Breast epithelium (tissue), 4 donors: ENCODE measurements around the gene CNST. TPM values are rescaled to one million over a fixed set of nuclear protein-coding genes. Genes with fewer than 3 reads are reported as not detected.

ENCODE experiments used
- DNase-seq, 2 donors: peaks; one replicate each; pipeline ENCODE4 v3.0.0-alpha.2; 2019; ENCODE audit warnings: low spot score in 2 of 2
- H3K27ac ChIP-seq, 2 donors: fragments of 200-600 bp; sonication (generic) in 1 of 2; one replicate each; pipeline ENCODE4 v1.5.1; 2016 to 2019; ENCODE audit warnings: mild to moderate bottlenecking in 1 of 2
- H3K27me3 ChIP-seq, 2 donors: fragments of 200-600 bp; sonication (generic) in 1 of 2; one replicate each; pipeline versions ENCODE4 v1.5.1 to v1.6.0; 2017 to 2019; ENCODE audit warnings: control low read depth in 1 of 2, mild to moderate bottlenecking in 1 of 2
- H3K36me3 ChIP-seq: fragments of 200-600 bp; one replicate; pipeline ENCODE4 v1.5.1; 2019
- H3K4me1 ChIP-seq, 2 donors: fragments of 200-600 bp; sonication (generic); one replicate each; pipeline ENCODE4 v1.5.1; 2016 to 2019; ENCODE audit warnings: control low read depth in 1 of 2
- H3K4me3 ChIP-seq, 3 donors: fragments of 200-600 bp; sonication (generic); 1 replicate in 2 of 3; 2 replicates in 1 of 3; pipeline ENCODE4 v1.5.1; 2016 to 2019; ENCODE audit warnings: mild to moderate bottlenecking in 3 of 3, moderate library complexity in 2 of 3
- H3K9me3 ChIP-seq, 2 donors: fragments of 200-600 bp; sonication (generic) in 1 of 2; one replicate each; pipeline ENCODE4 v1.5.1; 2016 to 2019; ENCODE audit warnings: control low read depth in 1 of 2
- POLR2A ChIP-seq: fragments of 450-650 bp; IDR thresholded peaks from one replicate; pipeline ENCODE4 v1.6.1; 2016; ENCODE audit warnings: antibody characterized with exemption, mild to moderate bottlenecking, moderate library complexity
- POLR2AphosphoS5 ChIP-seq, 3 donors: sonication (generic); formaldehyde crosslinking; IDR thresholded peaks; one replicate each; pipeline ENCODE4 v1.6.1; 2017; ENCODE audit warnings: antibody characterized with exemption in 3 of 3
- intact Hi-C: fragments of 100-400 bp; cut with DNase I; formaldehyde crosslinking; loops from one replicate; pipeline ENCODE4 v1.15.1; 2023; ENCODE audit warnings: low total_unique reads
- total RNA-seq, 3 donors: library from RNA; depleted of rRNA; stranded (reverse); fragments of >200 nt; gene quantifications; one replicate each; pipeline ENCODE4 v1.1.0, GENCODE V29; 2016
- TF ChIP-seq, protein P1 (sequence below), 3 donors: fragments of 450-650 bp; IDR thresholded peaks; one replicate each; pipeline ENCODE4 v1.5.1; 2016 to 2017; ENCODE audit warnings: antibody characterized with exemption in 3 of 3, mild to moderate bottlenecking in 3 of 3, moderate library complexity in 3 of 3

The CNST gene
- total RNA-seq, 3 donors from 2014 or later, result 25.9 to 30.9 (median 26.4) TPM

DNA sequence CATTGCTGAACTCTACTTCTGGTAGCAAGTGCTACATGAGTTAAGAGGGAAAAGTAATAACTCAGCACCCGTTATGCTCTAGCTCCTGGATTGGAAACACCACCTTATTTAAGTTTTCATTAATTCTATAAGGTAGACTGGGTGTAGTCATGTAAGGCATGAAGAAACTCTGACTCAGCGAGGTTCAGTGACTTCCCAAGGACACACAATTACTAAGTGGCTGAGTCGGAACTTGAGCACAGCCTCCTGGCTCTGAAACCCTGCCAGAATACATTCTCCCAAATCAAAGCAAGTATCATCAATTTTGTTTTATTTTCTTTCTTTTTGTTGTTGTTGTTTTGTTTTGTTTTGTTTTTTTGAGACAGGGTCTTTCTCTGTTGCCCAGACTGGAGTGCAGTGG is 128.9 kb downstream of the CNST start:
- no peak for DNase-seq
- TF ChIP-seq POLR2AphosphoS5 (IDR thresholded peaks at IDR 0.05) (no peak), POLR2A (no peak)
- TF ChIP-seq, protein P1, sequence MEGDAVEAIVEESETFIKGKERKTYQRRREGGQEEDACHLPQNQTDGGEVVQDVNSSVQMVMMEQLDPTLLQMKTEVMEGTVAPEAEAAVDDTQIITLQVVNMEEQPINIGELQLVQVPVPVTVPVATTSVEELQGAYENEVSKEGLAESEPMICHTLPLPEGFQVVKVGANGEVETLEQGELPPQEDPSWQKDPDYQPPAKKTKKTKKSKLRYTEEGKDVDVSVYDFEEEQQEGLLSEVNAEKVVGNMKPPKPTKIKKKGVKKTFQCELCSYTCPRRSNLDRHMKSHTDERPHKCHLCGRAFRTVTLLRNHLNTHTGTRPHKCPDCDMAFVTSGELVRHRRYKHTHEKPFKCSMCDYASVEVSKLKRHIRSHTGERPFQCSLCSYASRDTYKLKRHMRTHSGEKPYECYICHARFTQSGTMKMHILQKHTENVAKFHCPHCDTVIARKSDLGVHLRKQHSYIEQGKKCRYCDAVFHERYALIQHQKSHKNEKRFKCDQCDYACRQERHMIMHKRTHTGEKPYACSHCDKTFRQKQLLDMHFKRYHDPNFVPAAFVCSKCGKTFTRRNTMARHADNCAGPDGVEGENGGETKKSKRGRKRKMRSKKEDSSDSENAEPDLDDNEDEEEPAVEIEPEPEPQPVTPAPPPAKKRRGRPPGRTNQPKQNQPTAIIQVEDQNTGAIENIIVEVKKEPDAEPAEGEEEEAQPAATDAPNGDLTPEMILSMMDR (IDR thresholded peaks at IDR 0.05), result no peak
- Histone ChIP-seq H3K27me3 (no peaks in the 10 kb centered on the region), H3K4me1 (no peaks in the 10 kb centered on the region), H3K4me3 (no peak overlapping the region), H3K9me3 (peaks cover 6 to 9% of the 10 kb centered on the region in 2 donors), H3K27ac (no peak overlapping the region), H3K36me3 (no peaks in the 10 kb centered on the region)
- intact Hi-C loops, result no loop called here

DNA sequence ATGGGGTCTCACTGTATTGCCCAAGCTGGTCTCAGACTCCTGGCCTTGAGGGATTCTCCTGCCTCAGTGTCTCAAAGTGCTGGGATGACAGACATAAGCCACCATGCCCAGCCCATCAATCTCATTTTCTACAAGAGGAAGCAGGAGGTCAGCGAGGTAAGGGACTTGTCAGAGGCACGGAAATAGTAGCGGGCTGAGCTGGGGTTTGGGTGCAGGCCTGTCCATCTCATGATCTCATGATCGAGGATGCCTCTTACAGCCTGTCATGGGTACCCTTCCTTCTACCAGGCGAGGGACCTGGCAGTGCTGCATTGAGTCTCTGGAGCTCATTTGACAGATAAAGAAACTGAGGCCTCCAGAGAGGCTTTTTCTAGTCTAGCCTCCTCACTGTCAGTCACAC is 129.4 kb downstream of the CNST start:
- TF ChIP-seq POLR2AphosphoS5 (IDR thresholded peaks at IDR 0.05) (no peak), POLR2A (no peak)
- TF ChIP-seq, protein P1 (IDR thresholded peaks at IDR 0.05), result no peak
- Histone ChIP-seq H3K4me1 (no peaks in the 10 kb centered on the region), H3K36me3 (no peaks in the 10 kb centered on the region), H3K27ac (no peak overlapping the region), H3K9me3 (peaks cover 6 to 9% of the 10 kb centered on the region in 2 donors), H3K27me3 (no peaks in the 10 kb centered on the region), H3K4me3 (no peak overlapping the region)
- intact Hi-C loops, result no loop called here
- no peak for DNase-seq

DNA sequence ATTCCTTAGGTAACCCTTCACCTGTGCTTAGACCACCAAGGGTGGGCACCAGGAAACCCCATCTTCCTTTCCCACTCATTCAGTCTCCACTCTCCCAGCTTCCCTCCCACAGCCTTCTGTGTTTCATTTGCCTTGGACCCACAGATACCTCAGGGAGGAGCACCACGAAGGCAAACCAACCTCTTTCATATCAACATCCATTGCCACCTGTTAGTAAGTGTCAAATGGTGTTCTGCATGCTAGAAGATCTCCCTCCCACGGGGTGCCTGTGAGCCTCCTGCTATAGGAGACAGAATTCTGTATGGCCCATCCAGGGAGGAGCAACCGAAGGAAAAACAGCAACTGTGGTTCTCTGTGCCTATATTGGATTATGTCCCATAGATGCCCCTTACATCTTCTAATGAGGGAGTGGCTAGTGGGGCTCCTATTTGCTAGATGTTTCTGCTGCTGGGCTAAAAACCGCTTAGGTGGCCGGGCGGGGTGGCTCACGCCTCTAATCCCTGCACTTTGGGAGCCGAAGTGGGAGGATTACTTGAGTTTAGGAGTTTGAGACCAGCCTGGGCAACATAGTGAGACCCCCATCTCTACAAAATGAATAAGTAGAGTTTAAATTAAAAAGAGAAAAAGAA is 132.3 kb downstream of the CNST start:
- H3K4me3 ChIP-seq, result peak overlapping the region; percentile 16 to 57 (median 35)
- no peaks in the 10 kb centered on the region for H3K36me3 ChIP-seq
- peak overlapping the region; percentile 22 to 59 for H3K27ac ChIP-seq
- no peak for TF ChIP-seq POLR2A
- TF ChIP-seq POLR2AphosphoS5 (IDR thresholded peaks at IDR 0.05), result no peak
- TF ChIP-seq, protein P1 (IDR thresholded peaks at IDR 0.05), result no peak
- intact Hi-C loops, result no loop called here
- no peaks in the 10 kb centered on the region for H3K4me1 ChIP-seq
- DNase-seq, result no peak
- H3K27me3 ChIP-seq, result no peaks in the 10 kb centered on the region
- H3K9me3 ChIP-seq, result peaks cover 6 to 9% of the 10 kb centered on the region in 2 donors

DNA sequence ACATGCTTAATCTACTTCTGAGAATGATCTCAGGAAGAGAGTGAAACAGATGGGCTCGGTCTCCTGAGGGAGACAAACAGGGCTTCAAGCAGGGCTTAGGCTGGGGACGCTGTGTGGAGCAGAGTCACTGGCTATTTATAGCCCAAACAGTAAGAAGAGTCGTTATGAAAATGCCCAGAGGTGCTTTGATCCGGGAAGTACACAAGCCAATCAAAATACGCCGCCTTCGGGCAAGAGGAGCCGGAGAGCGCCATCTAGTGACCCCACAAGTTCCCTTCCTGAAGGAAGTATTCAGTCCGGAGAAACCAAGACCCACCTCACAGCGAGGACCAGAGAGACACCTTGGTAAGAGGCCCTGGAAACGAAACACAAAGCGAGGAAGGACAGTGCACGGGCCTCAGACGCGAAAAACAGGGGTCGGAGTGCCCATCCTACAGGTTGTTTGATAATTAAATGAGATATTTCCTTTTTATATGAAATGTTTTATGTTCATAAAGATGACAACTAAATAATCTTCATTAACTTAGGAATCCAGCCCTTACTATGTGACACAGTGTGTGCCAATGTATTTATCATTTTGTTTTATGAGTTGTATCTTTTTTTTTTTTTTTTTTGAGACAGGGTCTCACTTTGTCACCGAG is 133.0 kb downstream of the CNST start:
- Histone ChIP-seq H3K4me3 (peak overlapping the region; percentile 16 to 57 (median 35)), H3K4me1 (no peaks in the 10 kb centered on the region), H3K36me3 (no peaks in the 10 kb centered on the region), H3K27ac (peak overlapping the region; percentile 22 to 59), H3K9me3 (peaks cover 4 to 7% of the 10 kb centered on the region in 2 donors), H3K27me3 (no peaks in the 10 kb centered on the region)
- intact Hi-C loops, result no loop called here
- peak; percentile 60 to 78 for DNase-seq
- TF ChIP-seq, protein P1 (IDR thresholded peaks at IDR 0.05), result peak; percentile 49 to 71 (median 62)
- peak in 2 of 3 donors; percentile 20 to 21 for TF ChIP-seq POLR2AphosphoS5 (IDR thresholded peaks at IDR 0.05)
- TF ChIP-seq POLR2A, result no peak

DNA sequence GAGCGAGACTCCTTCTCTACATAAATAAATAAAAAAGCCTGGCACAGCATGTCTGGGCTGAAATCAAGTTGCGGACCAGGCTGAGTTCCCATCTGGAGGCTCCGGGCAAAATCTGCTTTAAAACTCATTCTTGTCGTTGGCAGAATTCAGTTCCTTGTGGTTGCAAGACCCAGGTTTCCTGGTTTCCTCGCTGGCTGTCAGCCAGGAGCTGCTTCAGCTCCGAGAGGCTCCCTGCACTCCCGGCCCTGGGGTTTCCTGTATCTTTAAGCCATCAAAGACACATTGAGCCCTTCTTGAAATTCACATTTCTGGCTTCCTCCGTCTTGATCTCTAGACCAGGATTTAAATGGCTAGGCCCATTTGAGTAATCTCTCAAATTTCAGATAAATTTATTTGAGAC is 137.3 kb downstream of the CNST start:
- Histone ChIP-seq H3K36me3 (no peaks in the 10 kb centered on the region), H3K4me1 (no peaks in the 10 kb centered on the region), H3K27me3 (no peaks in the 10 kb centered on the region), H3K27ac (peak overlapping the region; percentile 2 to 21), H3K4me3 (no peak overlapping the region), H3K9me3 (no peaks in the 10 kb centered on the region)
- intact Hi-C loops, result no loop called here
- TF ChIP-seq POLR2AphosphoS5 (IDR thresholded peaks at IDR 0.05) (no peak), POLR2A (no peak)
- TF ChIP-seq, protein P1 (IDR thresholded peaks at IDR 0.05), result no peak
- DNase-seq, result peak in 1 of 2 donors; percentile 66
